Measurements from ENCODE around the gene CLIP2. TPM values are rescaled to one million over a fixed set of nuclear protein-coding genes. Genes with fewer than 3 reads are reported as not detected.

Gene CLIP2
- total and polyA plus RNA-seq, 2 of the 4 experiments (the other 2 are of a cell fraction) = 18.1 to 20.7 TPM

DNA sequence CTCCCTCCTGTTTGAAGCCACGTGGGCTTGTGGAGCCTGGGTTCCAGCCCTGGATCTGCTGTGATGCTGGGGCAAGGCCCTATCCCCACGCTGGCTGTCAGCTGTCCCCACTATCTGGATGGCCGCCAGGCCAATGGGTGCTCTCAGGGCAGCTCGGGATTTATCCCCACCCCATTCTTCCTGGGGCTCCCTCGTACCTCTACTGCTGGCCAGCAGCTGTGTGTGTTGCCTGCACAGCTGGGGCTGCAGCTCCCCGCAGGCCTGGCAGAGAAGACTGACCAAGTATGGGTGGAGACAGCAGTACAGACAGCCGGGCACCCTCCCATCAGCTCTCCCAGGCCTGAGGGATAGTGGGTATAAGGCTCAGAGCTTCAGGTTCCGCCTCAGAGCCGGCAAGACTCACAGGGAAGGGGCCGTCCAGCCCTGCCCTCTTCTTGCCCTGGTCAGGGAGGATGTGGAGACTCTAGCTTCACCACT lies 13.6 kb downstream of the CLIP2 start:
- H2BK5ac ChIP-seq (ENCODE audit: low read depth, low read length, poor library complexity, severe bottlenecking) = no peak overlapping the region
- no peak overlapping the region for H4K91ac ChIP-seq (ENCODE audit: insufficient read depth, low read depth, low read length)
- POLR2A ChIA-PET (ENCODE audit: unreplicated experiment) = no interaction called here
- H3K14ac ChIP-seq (replicated peaks; ENCODE audit: low read depth, low read length) = no peak overlapping the region
- no peak overlapping the region for H3K4me2 ChIP-seq (ENCODE audit: low read depth, low read length)
- H3K18ac ChIP-seq (ENCODE audit: low read depth, low read length) = no peak overlapping the region
- peaks cover 23% of the 10 kb centered on the region for H3K4me1 ChIP-seq (ENCODE audit: control insufficient read depth, insufficient read depth, low read length)
- no peak overlapping the region for H4K8ac ChIP-seq (ENCODE audit: low read depth in 2 of 2, low read length in 2 of 2)
- H4K5ac ChIP-seq (ENCODE audit: low read depth, low read length) = no peak overlapping the region
- TF ChIP-seq NFE2L2 (IDR thresholded peaks at IDR 0.05; ENCODE audit: low read depth, low read length) (no peak), RAD21 (IDR thresholded peaks at IDR 0.05; ENCODE audit: low read length) (no peak), CEBPB (IDR thresholded peaks at IDR 0.05; ENCODE audit: low read depth, low read length) (no peak), SMC3 (IDR thresholded peaks at IDR 0.05; ENCODE audit: low read depth, low read length) (no peak)
- TF ChIP-seq, protein P1, sequence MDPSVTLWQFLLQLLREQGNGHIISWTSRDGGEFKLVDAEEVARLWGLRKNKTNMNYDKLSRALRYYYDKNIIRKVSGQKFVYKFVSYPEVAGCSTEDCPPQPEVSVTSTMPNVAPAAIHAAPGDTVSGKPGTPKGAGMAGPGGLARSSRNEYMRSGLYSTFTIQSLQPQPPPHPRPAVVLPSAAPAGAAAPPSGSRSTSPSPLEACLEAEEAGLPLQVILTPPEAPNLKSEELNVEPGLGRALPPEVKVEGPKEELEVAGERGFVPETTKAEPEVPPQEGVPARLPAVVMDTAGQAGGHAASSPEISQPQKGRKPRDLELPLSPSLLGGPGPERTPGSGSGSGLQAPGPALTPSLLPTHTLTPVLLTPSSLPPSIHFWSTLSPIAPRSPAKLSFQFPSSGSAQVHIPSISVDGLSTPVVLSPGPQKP (IDR thresholded peaks at IDR 0.05; ENCODE audit: borderline replicate concordance, low read depth, low read length) = no peak
- TF ChIP-seq, protein P2, sequence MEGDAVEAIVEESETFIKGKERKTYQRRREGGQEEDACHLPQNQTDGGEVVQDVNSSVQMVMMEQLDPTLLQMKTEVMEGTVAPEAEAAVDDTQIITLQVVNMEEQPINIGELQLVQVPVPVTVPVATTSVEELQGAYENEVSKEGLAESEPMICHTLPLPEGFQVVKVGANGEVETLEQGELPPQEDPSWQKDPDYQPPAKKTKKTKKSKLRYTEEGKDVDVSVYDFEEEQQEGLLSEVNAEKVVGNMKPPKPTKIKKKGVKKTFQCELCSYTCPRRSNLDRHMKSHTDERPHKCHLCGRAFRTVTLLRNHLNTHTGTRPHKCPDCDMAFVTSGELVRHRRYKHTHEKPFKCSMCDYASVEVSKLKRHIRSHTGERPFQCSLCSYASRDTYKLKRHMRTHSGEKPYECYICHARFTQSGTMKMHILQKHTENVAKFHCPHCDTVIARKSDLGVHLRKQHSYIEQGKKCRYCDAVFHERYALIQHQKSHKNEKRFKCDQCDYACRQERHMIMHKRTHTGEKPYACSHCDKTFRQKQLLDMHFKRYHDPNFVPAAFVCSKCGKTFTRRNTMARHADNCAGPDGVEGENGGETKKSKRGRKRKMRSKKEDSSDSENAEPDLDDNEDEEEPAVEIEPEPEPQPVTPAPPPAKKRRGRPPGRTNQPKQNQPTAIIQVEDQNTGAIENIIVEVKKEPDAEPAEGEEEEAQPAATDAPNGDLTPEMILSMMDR (conservative IDR thresholded peaks at IDR 0.05; ENCODE audit: low read depth, low read length) = no peak
- TF ChIP-seq, protein P3, sequence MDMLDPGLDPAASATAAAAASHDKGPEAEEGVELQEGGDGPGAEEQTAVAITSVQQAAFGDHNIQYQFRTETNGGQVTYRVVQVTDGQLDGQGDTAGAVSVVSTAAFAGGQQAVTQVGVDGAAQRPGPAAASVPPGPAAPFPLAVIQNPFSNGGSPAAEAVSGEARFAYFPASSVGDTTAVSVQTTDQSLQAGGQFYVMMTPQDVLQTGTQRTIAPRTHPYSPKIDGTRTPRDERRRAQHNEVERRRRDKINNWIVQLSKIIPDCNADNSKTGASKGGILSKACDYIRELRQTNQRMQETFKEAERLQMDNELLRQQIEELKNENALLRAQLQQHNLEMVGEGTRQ (IDR thresholded peaks at IDR 0.05; ENCODE audit: low read depth, low read length) = no peak
- H3K79me1 ChIP-seq (ENCODE audit: low read depth in 1 of 2, low read length in 2 of 2) = peaks cover 16 to 80% of the 10 kb centered on the region in 2 experiments
- in situ Hi-C loops (cut with MboI; ENCODE audit: low sequenced_read_pairs) = no loop called here
- H2BK120ac ChIP-seq (ENCODE audit: low read depth, low read length) = no peak overlapping the region
- H3K9me1 ChIP-seq (ENCODE audit: insufficient read depth, low read length) = peaks cover 23% of the 10 kb centered on the region
- no peak overlapping the region for H2AK9ac ChIP-seq (replicated peaks; ENCODE audit: low read depth, low read length, poor library complexity)
- no peak overlapping the region for H2AK5ac ChIP-seq (ENCODE audit: low read depth, low read length)
- H3K4me3 ChIP-seq (ENCODE audit: insufficient read depth, low read depth, low read length) = no peak overlapping the region
- H3K27ac ChIP-seq (ENCODE audit: insufficient read depth, low read length) = no peak overlapping the region
- peak overlapping the region; percentile 73; the same call in 1 of the 2 replicates for H3K23ac ChIP-seq (ENCODE audit: low read depth, low read length)
- intact Hi-C loops (cut with micrococcal nuclease) = no loop called here
- H3K4ac ChIP-seq (ENCODE audit: low read depth, low read length) = no peak overlapping the region
- H4K20me1 ChIP-seq (ENCODE audit: insufficient read depth, low read length) = peaks cover 95% of the 10 kb centered on the region
- 45% methylated on average over 2 of the region's 10 CpGs; no CpG with 5 or more reads in 1 of the 2 experiments for WGBS, 2 experiments (ENCODE audit: extremely low coverage in 2 of 2, insufficient read length in 1 of 2)
- H3K9ac ChIP-seq (ENCODE audit: low read depth, low read length) = no peak overlapping the region
- DNase-seq = no peak
- no TSS peak for BruUV-seq (replicated peaks)
- ATAC-seq (ENCODE audit: low read depth) = peak; percentile 13; the same call in 1 of the 2 replicates
- no peaks in the 10 kb centered on the region for H3K36me3 ChIP-seq (ENCODE audit: control insufficient read depth, insufficient read depth, low read length)
- no peak overlapping the region for H2AFZ ChIP-seq (replicated peaks; ENCODE audit: low read length, poor library complexity)
- dilution Hi-C loops (cut with HindIII; ENCODE audit: low sequenced_read_pairs, unreplicated experiment) = no loop called here
- CTCF ChIA-PET = no interaction called here
- H2BK15ac ChIP-seq (ENCODE audit: low read depth, low read length) = no peak overlapping the region
- no peak overlapping the region for H2BK20ac ChIP-seq (ENCODE audit: low read depth, low read length)
- H3K9me3 ChIP-seq (ENCODE audit: control insufficient read depth, insufficient read depth, low read length) = no peaks in the 10 kb centered on the region
- no peaks in the 10 kb centered on the region for H3K27me3 ChIP-seq (ENCODE audit: control insufficient read depth, insufficient read depth, low read length)
- H3K56ac ChIP-seq (ENCODE audit: extremely low read depth, insufficient read depth, low read length) = no peak overlapping the region
